H9 (cell line): ENCODE results near the gene NFXL1. TPM values are rescaled to one million over a fixed set of nuclear protein-coding genes. Genes with fewer than 3 reads are reported as not detected.

Experiments used
- DNase-seq: peaks from one replicate; pipeline ENCODE4 v3.0.0-alpha.2; 2017
- H2AFZ ChIP-seq: one replicate; pipeline ENCODE4 v1.6.1; 2013; ENCODE audit warnings: mild to moderate bottlenecking, low read length, control low read depth, moderate library complexity
- H2AK5ac ChIP-seq: 2 replicates; pipeline ENCODE4 v1.6.1; 2013; ENCODE audit warnings: low read length, control low read depth, mixed read lengths; ENCODE audit not compliant: insufficient read length
- H2BK120ac ChIP-seq: one replicate; pipeline ENCODE4 v1.6.1; 2013; ENCODE audit warnings: low read depth, mild to moderate bottlenecking, low read length, control low read depth, inconsistent platforms; ENCODE audit not compliant: poor library complexity, severe bottlenecking
- H2BK12ac ChIP-seq: 2 replicates; pipeline ENCODE4 v1.6.1; 2013; ENCODE audit warnings: low read length, control low read depth, mixed read lengths, low read depth; ENCODE audit not compliant: insufficient read length
- H2BK15ac ChIP-seq: 2 replicates; pipeline ENCODE4 v1.6.1; 2013; ENCODE audit warnings: low read depth, low read length, control low read depth
- H2BK20ac ChIP-seq: one replicate; pipeline ENCODE4 v1.6.1; 2013; ENCODE audit warnings: low read depth, mild to moderate bottlenecking, low read length, control low read depth, inconsistent platforms; ENCODE audit not compliant: poor library complexity, severe bottlenecking
- H2BK5ac ChIP-seq: 2 replicates; pipeline ENCODE4 v1.6.1; 2013; ENCODE audit warnings: low read length, control low read depth, mixed read lengths; ENCODE audit not compliant: insufficient read length
- H3K14ac ChIP-seq: 2 replicates; pipeline ENCODE4 v1.6.1; 2013; ENCODE audit warnings: low read length, control low read depth; ENCODE audit not compliant: insufficient read depth
- H3K18ac ChIP-seq: 2 replicates; pipeline ENCODE4 v1.6.1; 2013; ENCODE audit warnings: low read depth, mild to moderate bottlenecking, mixed read lengths, low read length, control low read depth; ENCODE audit not compliant: insufficient read length
- H3K23ac ChIP-seq: 2 replicates; pipeline ENCODE4 v1.6.1; 2013; ENCODE audit warnings: low read length, control low read depth, mixed read lengths, low read depth; ENCODE audit not compliant: insufficient read length
- H3K23me2 ChIP-seq: 2 replicates; pipeline ENCODE4 v1.6.1; 2013; ENCODE audit warnings: low read depth, mild to moderate bottlenecking, mixed read lengths, low read length, control low read depth; ENCODE audit not compliant: insufficient read length, poor library complexity, severe bottlenecking
- H3K27ac ChIP-seq: 2 replicates; pipeline ENCODE4 v1.5.1; 2013; ENCODE audit warnings: low read length, control low read depth, mixed read lengths, low read depth; ENCODE audit not compliant: insufficient read length
- H3K27me3 ChIP-seq: 2 replicates; pipeline ENCODE4 v1.6.1; 2013; ENCODE audit warnings: low read length, control low read depth, inconsistent platforms; ENCODE audit not compliant: insufficient read depth
- H3K4ac ChIP-seq: 2 replicates; pipeline ENCODE4 v1.6.1; 2013; ENCODE audit warnings: low read depth, mild to moderate bottlenecking, control low read depth, inconsistent platforms, low read length, moderate library complexity
- H3K4me1 ChIP-seq: 2 replicates; pipeline ENCODE4 v1.6.1; 2013; ENCODE audit warnings: low read length, control low read depth, inconsistent platforms; ENCODE audit not compliant: insufficient read depth
- H3K4me2 ChIP-seq: 2 replicates; pipeline ENCODE4 v1.6.1; 2013; ENCODE audit warnings: low read length, control low read depth, mixed read lengths; ENCODE audit not compliant: insufficient read length, insufficient read depth
- H3K56ac ChIP-seq: 2 replicates; pipeline ENCODE4 v1.6.1; 2013; ENCODE audit warnings: low read depth, mild to moderate bottlenecking, mixed read lengths, low read length, control low read depth; ENCODE audit not compliant: insufficient read length
- H3K79me1 ChIP-seq: 2 replicates; pipeline ENCODE4 v1.6.1; 2013; ENCODE audit warnings: low read depth, mild to moderate bottlenecking, moderate library complexity, low read length, control low read depth, inconsistent platforms; ENCODE audit not compliant: insufficient read depth, poor library complexity, severe bottlenecking
- H3K79me2 ChIP-seq: 2 replicates; pipeline ENCODE4 v1.6.1; 2013; ENCODE audit warnings: low read length, control low read depth, inconsistent platforms; ENCODE audit not compliant: insufficient read depth
- H3K9ac ChIP-seq: 2 replicates; pipeline ENCODE4 v1.6.1; 2013; ENCODE audit warnings: low read length, control low read depth, mixed read lengths; ENCODE audit not compliant: insufficient read length; ENCODE audit errors: extremely low read depth
- H3K9me3 ChIP-seq: one replicate; pipeline ENCODE4 v1.6.1; 2013; ENCODE audit warnings: low read depth, low read length, inconsistent platforms; ENCODE audit not compliant: control insufficient read depth
- H3T11ph ChIP-seq: one replicate; pipeline ENCODE4 v1.6.1; 2013; ENCODE audit warnings: mild to moderate bottlenecking, low read length, control low read depth, inconsistent platforms
- H4K20me1 ChIP-seq: one replicate; pipeline ENCODE4 v1.6.1; 2013; ENCODE audit not compliant: control insufficient read depth, insufficient read length, insufficient read depth
- H4K5ac ChIP-seq: 2 replicates; pipeline ENCODE4 v1.6.1; 2013; ENCODE audit warnings: low read depth, mild to moderate bottlenecking, mixed read lengths, low read length, control low read depth; ENCODE audit not compliant: insufficient read length
- H4K8ac ChIP-seq: replicated peaks from 2 replicates; pipeline ENCODE4 v1.6.1; 2013; ENCODE audit warnings: low read length, control low read depth, mixed read lengths, low read depth; ENCODE audit not compliant: insufficient read length
- H4K91ac ChIP-seq: 2 replicates; pipeline ENCODE4 v1.6.1; 2013; ENCODE audit warnings: low read depth, mild to moderate bottlenecking, moderate library complexity, mixed read lengths, low read length, control low read depth; ENCODE audit not compliant: insufficient read length
- H3K27ac Mint-ChIP-seq, 3 experiments: 2 replicates in 2 of 3; 3 replicates in 1 of 3; pipeline ENCODE4 v1.8.0; 2020 to 2021; ENCODE audit warnings: mixed read lengths in 3 of 3, mild to moderate bottlenecking in 1 of 3, moderate library complexity in 1 of 3
- H3K27me3 Mint-ChIP-seq: 2 replicates; pipeline ENCODE4 v1.8.0; 2021; ENCODE audit warnings: low read depth, mild to moderate bottlenecking, moderate library complexity, mixed read lengths
- H3K36me3 Mint-ChIP-seq, 3 experiments: 2 replicates in 2 of 3; 3 replicates in 1 of 3; pipeline ENCODE4 v1.8.0; 2020 to 2021; ENCODE audit warnings: low read depth in 3 of 3, mixed read lengths in 3 of 3; ENCODE audit not compliant: insufficient read depth in 1 of 3
- H3K4me1 Mint-ChIP-seq, 2 experiments: 2 replicates each; pipeline ENCODE4 v1.8.0; 2020; ENCODE audit warnings: mixed read lengths in 2 of 2
- H3K4me3 Mint-ChIP-seq, 2 experiments: 2 replicates in 1 of 2; 3 replicates in 1 of 2; pipeline ENCODE4 v1.8.0; 2020 to 2021; ENCODE audit warnings: mild to moderate bottlenecking in 2 of 2, mixed read lengths in 2 of 2, moderate library complexity in 1 of 2
- H3K9me3 Mint-ChIP-seq, 2 experiments: 2 replicates in 1 of 2; 3 replicates in 1 of 2; pipeline ENCODE4 v1.8.0; 2020; ENCODE audit warnings: mild to moderate bottlenecking in 2 of 2, mixed read lengths in 2 of 2, moderate library complexity in 1 of 2
- total RNA-seq: library from RNA; stranded (reverse); gene quantifications from 2 replicates; pipeline ENCODE4 v1.2.1, GENCODE V29; 2021
- TF ChIP-seq, protein P1 (sequence below): fragments of 200-600 bp; sonication (generic); conservative IDR thresholded peaks from 3 replicates; pipeline ENCODE4 v1.8.0; 2021; ENCODE audit warnings: antibody characterized with exemption, mild to moderate bottlenecking

NFXL1 gene
- total RNA-seq, 1 experiment from 2014 or later = 33.8 TPM

DNA sequence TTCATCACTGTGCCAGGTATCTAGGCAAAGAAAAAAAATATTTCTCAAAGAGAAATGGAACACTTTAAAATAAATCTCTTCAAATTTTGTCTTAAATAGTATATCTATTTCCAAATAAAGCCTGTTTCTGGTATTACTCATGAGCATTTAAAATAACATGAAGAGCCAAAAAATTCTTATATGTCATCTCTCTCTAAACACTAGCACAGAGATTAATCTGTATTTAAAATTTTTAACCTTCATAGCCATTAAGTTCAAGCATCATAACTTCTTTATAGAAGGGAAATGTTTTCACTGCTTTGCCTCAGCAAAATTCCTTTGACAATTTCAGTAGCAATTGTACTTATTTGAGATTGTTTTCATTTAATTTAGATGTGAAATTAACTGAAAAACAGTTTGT lies 71.4 kb downstream of the NFXL1 start:
- Mint-ChIP-seq H3K4me1 (peaks cover 8 to 9% of the 10 kb centered on the region in 2 experiments), H3K27me3 (peaks cover 1% of the 10 kb centered on the region; the same call in 1 of the 2 replicates), H3K4me3 (no peak overlapping the region), H3K9me3 (no peaks in the 10 kb centered on the region; a peak in 1 of 5 replicates), H3K27ac (no peak overlapping the region), H3K36me3 (peaks cover 18 to 39% (median 29%) of the 10 kb centered on the region in 3 experiments)
- Histone ChIP-seq H4K8ac (no peak overlapping the region), H4K91ac (no peak overlapping the region), H3K27me3 (no peaks in the 10 kb centered on the region), H3K56ac (no peak overlapping the region), H2BK5ac (no peak overlapping the region), H3K4me1 (no peaks in the 10 kb centered on the region), H3K4me2 (no peak overlapping the region), H2BK12ac (no peak overlapping the region), H3K79me1 (no peaks in the 10 kb centered on the region), H3K14ac (no peak overlapping the region), H3K23ac (no peak overlapping the region), H3K18ac (no peak overlapping the region), H2BK15ac (no peak overlapping the region), H2AK5ac (no peak overlapping the region), H2BK20ac (no peak overlapping the region), H4K5ac (no peak overlapping the region), H2BK120ac (no peak overlapping the region), H3K27ac (no peak overlapping the region), H3K79me2 (no peaks in the 10 kb centered on the region), H4K20me1 (no peaks in the 10 kb centered on the region), H3K4ac (no peak overlapping the region), H3K9ac (no peak overlapping the region), H2AFZ (no peak overlapping the region), H3K23me2 (peaks cover 2% of the 10 kb centered on the region), H3K9me3 (no peaks in the 10 kb centered on the region), H3T11ph (no peak overlapping the region)
- TF ChIP-seq, protein P1, sequence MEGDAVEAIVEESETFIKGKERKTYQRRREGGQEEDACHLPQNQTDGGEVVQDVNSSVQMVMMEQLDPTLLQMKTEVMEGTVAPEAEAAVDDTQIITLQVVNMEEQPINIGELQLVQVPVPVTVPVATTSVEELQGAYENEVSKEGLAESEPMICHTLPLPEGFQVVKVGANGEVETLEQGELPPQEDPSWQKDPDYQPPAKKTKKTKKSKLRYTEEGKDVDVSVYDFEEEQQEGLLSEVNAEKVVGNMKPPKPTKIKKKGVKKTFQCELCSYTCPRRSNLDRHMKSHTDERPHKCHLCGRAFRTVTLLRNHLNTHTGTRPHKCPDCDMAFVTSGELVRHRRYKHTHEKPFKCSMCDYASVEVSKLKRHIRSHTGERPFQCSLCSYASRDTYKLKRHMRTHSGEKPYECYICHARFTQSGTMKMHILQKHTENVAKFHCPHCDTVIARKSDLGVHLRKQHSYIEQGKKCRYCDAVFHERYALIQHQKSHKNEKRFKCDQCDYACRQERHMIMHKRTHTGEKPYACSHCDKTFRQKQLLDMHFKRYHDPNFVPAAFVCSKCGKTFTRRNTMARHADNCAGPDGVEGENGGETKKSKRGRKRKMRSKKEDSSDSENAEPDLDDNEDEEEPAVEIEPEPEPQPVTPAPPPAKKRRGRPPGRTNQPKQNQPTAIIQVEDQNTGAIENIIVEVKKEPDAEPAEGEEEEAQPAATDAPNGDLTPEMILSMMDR = no peak
- DNase-seq = no peak
